Hematopoietic multipotent progenitor cell treated with erythropoietin and hydrocortisone succinate and interleukin-3 and kit ligand, for 17 days (in vitro differentiated cells): ENCODE results near the gene SLC52A1.

ENCODE experiments used
- DNase-seq: peaks from one replicate; pipeline ENCODE4 v3.0.0-alpha.2; 2015; ENCODE audit warnings: low spot score

SLC52A1 gene

GRCh38 chr17:4987767-4988567 lies 47.3 kb downstream of the SLC52A1 start:
- DNase-seq: no peak

GRCh38 chr17:4986951-4987766 lies 48.1 kb downstream of the SLC52A1 start, which contains the start of gene CAMTA2:
TSS of gene CAMTA2 (minus strand) at chr17:4987675. CDS start at chr17:4986222, 1,453 bp downstream.
- peak; percentile 81 for DNase-seq

GRCh38 chr17:4986403-4986802 lies 48.8 kb downstream of the SLC52A1 start:
- DNase-seq: no peak
